Endothelial cell (in vitro differentiated cells): ENCODE data around the gene CHST4. TPM values are rescaled to one million over a fixed set of nuclear protein-coding genes. Genes with fewer than 3 reads are reported as not detected.

Experiments
- DNase-seq: peaks from one replicate; pipeline ENCODE4 v3.0.0; 2021; ENCODE audit warnings: low spot score
- H3K27ac Mint-ChIP-seq: one replicate; pipeline ENCODE4 v1.8.0; 2021; ENCODE audit warnings: mixed read lengths, inconsistent platforms; ENCODE audit not compliant: unreplicated experiment
- H3K27me3 Mint-ChIP-seq: one replicate; pipeline ENCODE4 v1.8.0; 2021; ENCODE audit warnings: mild to moderate bottlenecking, moderate library complexity, mixed read lengths, inconsistent platforms; ENCODE audit not compliant: unreplicated experiment
- H3K36me3 Mint-ChIP-seq: one replicate; pipeline ENCODE4 v1.8.0; 2021; ENCODE audit warnings: mild to moderate bottlenecking, low read depth, mixed read lengths, inconsistent platforms; ENCODE audit not compliant: unreplicated experiment
- H3K4me1 Mint-ChIP-seq: one replicate; pipeline ENCODE4 v1.8.0; 2021; ENCODE audit warnings: mild to moderate bottlenecking, mixed read lengths, inconsistent platforms; ENCODE audit not compliant: unreplicated experiment
- H3K4me3 Mint-ChIP-seq: one replicate; pipeline ENCODE4 v1.8.0; 2021; ENCODE audit warnings: mild to moderate bottlenecking, mixed read lengths, inconsistent platforms; ENCODE audit not compliant: unreplicated experiment
- H3K9me3 Mint-ChIP-seq: one replicate; pipeline ENCODE4 v1.8.0; 2021; ENCODE audit warnings: mixed read lengths, inconsistent platforms; ENCODE audit not compliant: unreplicated experiment
- total RNA-seq: library from RNA; stranded (reverse); fragmentation: NEBNext Ultra II Directional; extraction: Animal tissue kit (Norgen Biotek cat#: 25700); gene quantifications from one replicate; pipeline ENCODE4 v1.2.1, GENCODE V29; 2021; ENCODE audit not compliant: unreplicated experiment
- TF ChIP-seq, protein P1 (sequence below): fragments of 200-600 bp; sonication (generic); IDR thresholded peaks from one replicate; pipeline ENCODE4 v1.5.0; 2021; ENCODE audit warnings: antibody characterized with exemption; ENCODE audit not compliant: unreplicated experiment

Gene CHST4
- total RNA-seq, 1 donor from 2014 or later = 0.13 TPM

DNA sequence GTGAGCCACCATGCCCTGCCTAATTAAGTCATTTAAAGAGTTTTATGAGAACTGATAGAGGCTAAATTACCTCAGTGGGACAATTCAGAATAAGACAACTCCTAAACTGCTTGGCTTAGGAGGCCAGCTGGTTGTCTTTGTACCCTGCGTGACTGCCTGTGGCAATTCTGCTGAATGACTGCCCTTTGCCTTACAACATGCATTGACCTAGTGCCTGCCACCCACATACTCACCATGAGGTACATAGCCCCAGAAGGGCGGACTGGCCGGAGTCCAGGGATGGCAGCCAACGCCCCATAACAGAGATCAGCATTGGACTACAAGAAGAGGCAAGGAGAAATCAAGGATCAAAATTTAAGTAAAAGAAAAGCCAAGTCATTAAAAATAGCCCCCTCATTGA, 43.4 kb downstream of the CHST4 start:
- Mint-ChIP-seq H3K9me3 (no peaks in the 10 kb centered on the region), H3K4me3 (no peak overlapping the region), H3K27me3 (peaks cover 4% of the 10 kb centered on the region), H3K36me3 (no peaks in the 10 kb centered on the region), H3K27ac (no peak overlapping the region), H3K4me1 (peaks cover 8% of the 10 kb centered on the region)
- TF ChIP-seq, protein P1, sequence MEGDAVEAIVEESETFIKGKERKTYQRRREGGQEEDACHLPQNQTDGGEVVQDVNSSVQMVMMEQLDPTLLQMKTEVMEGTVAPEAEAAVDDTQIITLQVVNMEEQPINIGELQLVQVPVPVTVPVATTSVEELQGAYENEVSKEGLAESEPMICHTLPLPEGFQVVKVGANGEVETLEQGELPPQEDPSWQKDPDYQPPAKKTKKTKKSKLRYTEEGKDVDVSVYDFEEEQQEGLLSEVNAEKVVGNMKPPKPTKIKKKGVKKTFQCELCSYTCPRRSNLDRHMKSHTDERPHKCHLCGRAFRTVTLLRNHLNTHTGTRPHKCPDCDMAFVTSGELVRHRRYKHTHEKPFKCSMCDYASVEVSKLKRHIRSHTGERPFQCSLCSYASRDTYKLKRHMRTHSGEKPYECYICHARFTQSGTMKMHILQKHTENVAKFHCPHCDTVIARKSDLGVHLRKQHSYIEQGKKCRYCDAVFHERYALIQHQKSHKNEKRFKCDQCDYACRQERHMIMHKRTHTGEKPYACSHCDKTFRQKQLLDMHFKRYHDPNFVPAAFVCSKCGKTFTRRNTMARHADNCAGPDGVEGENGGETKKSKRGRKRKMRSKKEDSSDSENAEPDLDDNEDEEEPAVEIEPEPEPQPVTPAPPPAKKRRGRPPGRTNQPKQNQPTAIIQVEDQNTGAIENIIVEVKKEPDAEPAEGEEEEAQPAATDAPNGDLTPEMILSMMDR = no peak
- no peak for DNase-seq

DNA sequence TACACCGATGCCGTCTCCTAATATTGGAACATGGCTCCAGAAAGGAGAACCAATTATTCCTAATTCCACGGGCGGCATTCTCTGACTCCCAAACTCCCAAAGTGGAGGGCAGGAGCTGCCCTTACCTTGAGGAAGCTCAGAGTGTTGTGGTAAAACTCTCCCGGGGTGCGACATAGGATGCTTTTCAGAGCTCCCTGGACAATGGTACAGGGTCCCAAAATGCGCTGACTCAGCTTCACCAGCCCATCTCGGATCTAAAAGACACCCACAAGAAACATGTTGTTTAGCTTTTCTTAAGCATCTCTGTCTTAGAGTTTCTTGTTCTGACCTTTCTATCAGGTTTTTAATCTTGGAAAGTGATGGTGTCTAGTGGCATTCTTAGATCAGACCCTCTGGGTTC, 43.9 kb downstream of the CHST4 start:
- H3K27me3 Mint-ChIP-seq = peaks cover 3% of the 10 kb centered on the region
- no peak for DNase-seq
- H3K9me3 Mint-ChIP-seq = no peaks in the 10 kb centered on the region
- H3K27ac Mint-ChIP-seq = no peak overlapping the region
- H3K4me1 Mint-ChIP-seq = peaks cover 8% of the 10 kb centered on the region
- H3K36me3 Mint-ChIP-seq = no peaks in the 10 kb centered on the region
- TF ChIP-seq, protein P1 = no peak
- no peak overlapping the region for H3K4me3 Mint-ChIP-seq

DNA sequence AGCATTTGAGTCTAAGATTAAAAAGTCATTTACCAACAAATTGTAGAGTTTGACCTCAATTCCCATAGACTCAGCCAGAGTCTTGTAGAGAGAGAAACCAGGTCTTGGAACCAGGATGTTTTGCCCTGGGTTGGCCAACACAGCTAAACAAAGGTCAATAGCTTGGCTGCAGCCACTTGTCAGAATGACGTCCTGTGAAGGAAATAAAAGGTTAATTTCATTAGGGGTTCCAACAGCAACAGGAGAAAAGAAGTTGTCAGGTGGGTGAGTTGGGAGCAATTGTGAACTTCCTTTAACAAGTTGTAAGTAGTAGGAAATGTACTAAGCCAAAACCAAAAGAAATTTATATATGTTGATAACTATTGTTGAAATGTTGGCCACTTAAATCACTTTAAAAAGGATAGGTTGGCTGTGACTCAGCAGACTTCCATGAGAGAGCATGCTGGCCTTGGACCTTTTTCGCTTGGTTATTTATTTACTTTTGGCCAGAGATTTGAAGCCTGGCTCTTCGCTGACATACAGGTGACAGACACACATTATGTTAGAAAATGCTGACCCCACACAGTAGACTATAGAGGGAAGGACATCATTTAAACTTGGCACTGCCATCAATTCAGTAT, 46.4 kb downstream of the CHST4 start:
- H3K4me1 Mint-ChIP-seq = no peaks in the 10 kb centered on the region
- H3K9me3 Mint-ChIP-seq = no peaks in the 10 kb centered on the region
- TF ChIP-seq, protein P1 = no peak
- H3K27me3 Mint-ChIP-seq = peaks cover 4% of the 10 kb centered on the region
- no peak for DNase-seq
- H3K36me3 Mint-ChIP-seq = no peaks in the 10 kb centered on the region
- no peak overlapping the region for H3K4me3 Mint-ChIP-seq
- no peak overlapping the region for H3K27ac Mint-ChIP-seq

DNA sequence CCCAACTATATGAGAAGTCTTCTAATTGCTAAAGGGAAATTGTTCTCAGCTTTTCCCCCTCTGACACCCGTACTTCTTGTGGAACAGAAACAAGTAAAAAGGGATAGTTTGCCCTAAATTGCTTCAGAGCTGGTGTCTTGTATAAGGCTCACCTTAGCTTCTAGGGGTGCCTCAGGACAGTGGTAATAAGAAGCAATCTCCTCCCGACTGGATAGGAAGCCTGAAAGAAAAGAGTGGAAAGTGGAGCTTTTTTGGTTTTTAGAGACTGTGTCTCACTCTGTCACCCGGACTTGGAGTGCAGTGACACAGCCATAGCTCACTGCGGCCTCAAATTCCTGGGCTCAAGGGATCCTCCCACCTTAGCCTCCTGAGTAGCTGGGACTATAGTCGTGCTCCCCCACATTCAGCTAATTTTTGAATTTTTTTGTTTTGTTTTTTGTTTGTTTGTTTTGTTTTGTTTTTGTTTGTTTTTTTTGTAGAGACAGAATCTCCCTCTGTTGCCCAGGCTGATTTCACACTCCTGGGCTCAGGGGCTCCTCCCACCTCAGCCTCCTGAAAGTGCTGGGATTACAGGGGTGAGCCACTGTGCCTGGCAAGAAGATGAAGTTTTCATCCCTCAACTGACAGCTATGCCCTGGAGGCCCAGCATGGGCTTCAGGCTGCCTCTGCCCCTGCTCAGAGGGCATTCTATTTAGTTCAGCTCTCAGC, 47.3 kb downstream of the CHST4 start:
- Mint-ChIP-seq H3K9me3 (no peaks in the 10 kb centered on the region), H3K4me3 (no peak overlapping the region), H3K27me3 (peaks cover 4% of the 10 kb centered on the region), H3K27ac (no peak overlapping the region), H3K4me1 (no peaks in the 10 kb centered on the region), H3K36me3 (no peaks in the 10 kb centered on the region)
- TF ChIP-seq, protein P1 = no peak
- no peak for DNase-seq

DNA sequence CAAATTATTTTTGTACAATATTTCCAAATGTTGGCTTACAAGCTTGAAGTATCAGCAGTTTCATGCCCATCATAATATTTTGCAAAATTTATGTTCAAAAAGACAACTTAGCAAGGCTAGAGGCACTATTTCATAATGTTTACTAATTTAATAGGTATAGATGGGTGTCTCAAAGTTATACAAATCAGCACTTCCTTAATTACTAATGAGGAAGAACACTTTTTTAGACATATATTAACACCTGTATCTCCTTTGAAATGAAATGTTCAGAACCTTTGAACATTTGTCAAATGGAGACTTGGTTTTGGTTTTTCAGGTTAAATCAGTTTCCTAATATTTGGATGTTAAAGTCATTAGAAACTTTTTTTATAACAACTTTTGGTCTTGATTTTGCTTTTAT, 48.5 kb downstream of the CHST4 start:
- Mint-ChIP-seq H3K27me3 (peaks cover 4% of the 10 kb centered on the region), H3K4me1 (no peaks in the 10 kb centered on the region), H3K9me3 (no peaks in the 10 kb centered on the region), H3K36me3 (no peaks in the 10 kb centered on the region), H3K27ac (no peak overlapping the region), H3K4me3 (no peak overlapping the region)
- no peak for DNase-seq
- TF ChIP-seq, protein P1 = no peak
